ENCODE measurements around the gene ROR1. TPM values are rescaled to one million over a fixed set of nuclear protein-coding genes. Genes with fewer than 3 reads are reported as not detected.

Gene ROR1
- total and polyA plus RNA-seq, 10 of the 15 experiments (the other 5 are each of a cell fraction or from before 2014, with no cell fraction given), result 0.02 to 0.08 (median 0.05) TPM; not detected in 6

GRCh38 chr1:63773496-63773814 lies 362 bp upstream of the ROR1 start:
- Histone ChIP-seq H4K20me1 (ENCODE audit: control insufficient read depth, insufficient read depth) (no peaks in the 10 kb centered on the region), H3K27ac (ENCODE audit: control insufficient read depth, insufficient read depth) (no peak overlapping the region), H3K27me3 (replicated peaks in 1 of 2; ENCODE audit: control insufficient read depth in 2 of 2, insufficient read depth in 2 of 2, low read length in 1 of 2) (peaks cover 5 to 17% of the 10 kb centered on the region in 2 experiments), H3K9ac (ENCODE audit: control insufficient read depth, insufficient read depth, low read length) (no peak overlapping the region), H2AFZ (ENCODE audit: control insufficient read depth, low read depth, low read length) (no peak overlapping the region), H3K79me2 (ENCODE audit: control insufficient read depth, insufficient read depth, low read length) (no peaks in the 10 kb centered on the region), H3K4me2 (ENCODE audit: control insufficient read depth, insufficient read depth) (peak overlapping the region; percentile 47; the same call in 1 of the 2 replicates), H3K4me3 (no peak overlapping the region), H3K9me3 (replicated peaks; ENCODE audit: control insufficient read depth, insufficient read depth, low read length) (no peaks in the 10 kb centered on the region), H3K36me3 (ENCODE audit: control insufficient read depth in 2 of 2, insufficient read depth in 2 of 2, low read length in 1 of 2) (no peaks in the 10 kb centered on the region), H3K4me1 (ENCODE audit: control insufficient read depth, insufficient read depth, low read length) (no peaks in the 10 kb centered on the region)
- ATAC-seq (no peak; the same call in 1 of the 3 replicates), DNase-seq (ENCODE audit: low read depth, low spot score) (no peak), FAIRE-seq (peak; percentile 52)
- 8% methylated on average over 7 of the region's 9 CpGs for WGBS (ENCODE audit: insufficient coverage, insufficient replicate concordance, low lambda C conversion rate, missing lambda C conversion rate)
- no TSS peak for BruUV-seq (replicated peaks)
- intact Hi-C loops (cut with micrococcal nuclease; ENCODE audit: unreplicated experiment), result no loop called here
- in situ Hi-C loops (cut with MboI), result no loop called here
- ChIA-PET CTCF (interaction anchor here (1.2 to 1.7 kb wide), 3 partner anchors 99 to 149 kb away, joined by 4 to 6 read pairs (median 5); no protein-coding TSS in a partner anchor), POLR2A (no interaction called here), SMC1A (ENCODE audit: uncharacterized antibody, unreplicated experiment) (interaction anchor here (0.9 to 1.4 kb wide), 4 partner anchors 56 to 470 kb away, joined by 3 read pairs; no protein-coding TSS in a partner anchor), RAD21 (ENCODE audit: unreplicated experiment) (no interaction called here)
- no peak for TF ChIP-seq USF1 (IDR thresholded peaks at IDR 0.05; ENCODE audit: borderline replicate concordance, extremely low read length, insufficient read depth, low read depth, low read length)
- TF ChIP-seq EZH2 (IDR thresholded peaks at IDR 0.05; ENCODE audit: borderline replicate concordance, control insufficient read depth, low read depth, low read length), result peak; percentile 77; the same call in 1 of the 2 replicates

- ATAC-seq, result no peak
- H2AFZ ChIP-seq (ENCODE audit: control insufficient read depth, low read depth, low read length), result no peak overlapping the region
- H3K4me1 ChIP-seq (ENCODE audit: control insufficient read depth, insufficient read depth, low read length), result no peaks in the 10 kb centered on the region
- ChIA-PET SMC1A (ENCODE audit: uncharacterized antibody, unreplicated experiment) (interaction anchor here (0.7 kb wide), 1 partner anchor 143 kb away, joined by 4 read pairs; no protein-coding TSS in a partner anchor), RAD21 (ENCODE audit: unreplicated experiment) (no interaction called here), CTCF (interaction anchor here (0.7 to 1.2 kb wide), 2 partner anchors 24 to 147 kb away, joined by 4 read pairs; no protein-coding TSS in a partner anchor), POLR2A (no interaction called here)
- no peaks in the 10 kb centered on the region for H4K20me1 ChIP-seq (ENCODE audit: control insufficient read depth, insufficient read depth)
- BruUV-seq (replicated peaks), result no TSS peak
- DNase-seq (ENCODE audit: low read depth, low spot score), result no peak
- TF ChIP-seq SUZ12 (IDR thresholded peaks at IDR 0.05; ENCODE audit: unreplicated experiment) (no peak), BMI1 (IDR thresholded peaks at IDR 0.05; ENCODE audit: borderline replicate concordance) (no peak), FOS (IDR thresholded peaks at IDR 0.05; ENCODE audit: borderline replicate concordance, extremely low read depth, insufficient read length) (no peak), ZNF217 (IDR thresholded peaks at IDR 0.05) (no peak), ZNF622 (IDR thresholded peaks at IDR 0.05) (no peak)
- TF ChIP-seq, protein P1, sequence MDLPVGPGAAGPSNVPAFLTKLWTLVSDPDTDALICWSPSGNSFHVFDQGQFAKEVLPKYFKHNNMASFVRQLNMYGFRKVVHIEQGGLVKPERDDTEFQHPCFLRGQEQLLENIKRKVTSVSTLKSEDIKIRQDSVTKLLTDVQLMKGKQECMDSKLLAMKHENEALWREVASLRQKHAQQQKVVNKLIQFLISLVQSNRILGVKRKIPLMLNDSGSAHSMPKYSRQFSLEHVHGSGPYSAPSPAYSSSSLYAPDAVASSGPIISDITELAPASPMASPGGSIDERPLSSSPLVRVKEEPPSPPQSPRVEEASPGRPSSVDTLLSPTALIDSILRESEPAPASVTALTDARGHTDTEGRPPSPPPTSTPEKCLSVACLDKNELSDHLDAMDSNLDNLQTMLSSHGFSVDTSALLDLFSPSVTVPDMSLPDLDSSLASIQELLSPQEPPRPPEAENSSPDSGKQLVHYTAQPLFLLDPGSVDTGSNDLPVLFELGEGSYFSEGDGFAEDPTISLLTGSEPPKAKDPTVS (IDR thresholded peaks at IDR 0.05; ENCODE audit: low read depth, low read length), result no peak
- no peaks in the 10 kb centered on the region for H3K9me3 ChIP-seq (replicated peaks; ENCODE audit: control insufficient read depth, insufficient read depth, low read length)
- in situ Hi-C loops (cut with MboI), result no loop called here
- WGBS (ENCODE audit: insufficient coverage, insufficient replicate concordance, low lambda C conversion rate, missing lambda C conversion rate), result 14% methylated on average over 51 of the region's 72 CpGs
- H3K4me3 ChIP-seq, result no peak overlapping the region
- FAIRE-seq, result no peak
- H3K9ac ChIP-seq (ENCODE audit: control insufficient read depth, insufficient read depth, low read length), result no peak overlapping the region
- H3K27me3 ChIP-seq (replicated peaks in 1 of 2; ENCODE audit: control insufficient read depth in 2 of 2, insufficient read depth in 2 of 2, low read length in 1 of 2), result peaks cover 7 to 17% of the 10 kb centered on the region in 2 experiments
- no peaks in the 10 kb centered on the region for H3K36me3 ChIP-seq (ENCODE audit: control insufficient read depth in 2 of 2, insufficient read depth in 2 of 2, low read length in 1 of 2)
- intact Hi-C loops (cut with micrococcal nuclease; ENCODE audit: unreplicated experiment), result no loop called here
- H3K4me2 ChIP-seq (ENCODE audit: control insufficient read depth, insufficient read depth), result no peak overlapping the region
- H3K27ac ChIP-seq (ENCODE audit: control insufficient read depth, insufficient read depth), result no peak overlapping the region
- H3K79me2 ChIP-seq (ENCODE audit: control insufficient read depth, insufficient read depth, low read length), result no peaks in the 10 kb centered on the region
Measured at GRCh38 chr1:63774617-63775417, 1.0 kb downstream of the ROR1 start.
